K562 (cell line): Measurements from ENCODE around the gene RERG.

Experiments
- ATF1 ChIP-seq, 2 experiments: fragments of 450-650 bp in 1 of 2; IDR thresholded peaks; 2 replicates each; pipeline ENCODE4 v1.6.1; 2016; ENCODE audit warnings: missing compliant biosample characterization in 1 of 2, missing genetic modification characterization in 1 of 2
- MBD2 ChIP-seq: sonication (generic); IDR thresholded peaks from 2 replicates; pipeline ENCODE4 v1.6.1; 2016; ENCODE audit warnings: low read depth, borderline replicate concordance
- TBP ChIP-seq: optimal IDR thresholded peaks from 2 replicates; pipeline ENCODE3; 2011; ENCODE audit warnings: low read depth, low read length, improper control_type of control experiment
- TF ChIP-seq, protein P1 (sequence below), 2 experiments: fragments of 450-650 bp; IDR thresholded peaks; 2 replicates each; pipeline ENCODE4 v1.6.1; 2016

DNA sequence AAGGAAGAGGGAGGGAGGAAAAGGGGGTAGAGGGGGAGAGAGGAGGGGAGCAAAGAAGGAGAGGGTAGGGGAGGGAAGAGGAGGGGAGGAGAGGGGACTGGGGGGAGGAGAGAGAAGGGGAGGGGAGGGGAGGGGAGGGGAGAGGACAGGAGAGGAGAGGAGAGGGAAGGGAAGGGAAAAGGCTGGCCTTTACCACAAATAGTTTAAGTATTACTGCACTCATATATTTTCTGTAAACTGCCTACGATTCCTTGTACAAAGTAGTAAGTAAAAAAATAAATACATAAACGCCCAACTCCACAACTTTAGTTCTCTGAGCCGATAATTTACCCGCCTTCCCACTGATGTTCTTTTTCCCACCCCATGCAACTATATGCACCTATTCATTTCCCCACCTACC lies 23.7 kb upstream of the RERG start:
- TF ChIP-seq, protein P1, sequence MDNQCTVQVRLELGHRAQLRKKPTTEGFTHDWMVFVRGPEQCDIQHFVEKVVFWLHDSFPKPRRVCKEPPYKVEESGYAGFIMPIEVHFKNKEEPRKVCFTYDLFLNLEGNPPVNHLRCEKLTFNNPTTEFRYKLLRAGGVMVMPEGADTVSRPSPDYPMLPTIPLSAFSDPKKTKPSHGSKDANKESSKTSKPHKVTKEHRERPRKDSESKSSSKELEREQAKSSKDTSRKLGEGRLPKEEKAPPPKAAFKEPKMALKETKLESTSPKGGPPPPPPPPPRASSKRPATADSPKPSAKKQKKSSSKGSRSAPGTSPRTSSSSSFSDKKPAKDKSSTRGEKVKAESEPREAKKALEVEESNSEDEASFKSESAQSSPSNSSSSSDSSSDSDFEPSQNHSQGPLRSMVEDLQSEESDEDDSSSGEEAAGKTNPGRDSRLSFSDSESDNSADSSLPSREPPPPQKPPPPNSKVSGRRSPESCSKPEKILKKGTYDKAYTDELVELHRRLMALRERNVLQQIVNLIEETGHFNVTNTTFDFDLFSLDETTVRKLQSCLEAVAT (IDR thresholded peaks at IDR 0.05) = no peak
- TF ChIP-seq TBP (no peak), MBD2 (no peak), ATF1 (CRISPR knock-in tag; IDR thresholded peaks at IDR 0.05) (no peak), ATF1 (tag; IDR thresholded peaks at IDR 0.05) (no peak)
